Measurements from ENCODE around the gene LIME1. TPM values are rescaled to one million over a fixed set of nuclear protein-coding genes. Genes with fewer than 3 reads are reported as not detected.
A peak's percentile ranks its signal among the peaks of the same experiment; 100 is the strongest.

Gene LIME1
- total and polyA plus RNA-seq, 12 donors = 0.79 to 15.7 (median 3.0) TPM

GRCh38 chr20:63689046-63690002, 47.1 kb upstream of the LIME1 start:
- peaks cover 0 to 15% (median 0%) of the 10 kb centered on the region in 9 donors for H3K36me3 ChIP-seq
- no peak overlapping the region for H3K4me3 ChIP-seq
- TF ChIP-seq CTCF (IDR thresholded peaks at IDR 0.05) = no peak
- H3K9me3 ChIP-seq = no peaks in the 10 kb centered on the region
- intact Hi-C loops (cut with DNase I) = loop anchor here in 1 of 10 donors (5.0 kb wide), 1 partner anchor 363 kb away; no protein-coding TSS in a partner anchor
- no peak for ATAC-seq
- WGBS, 2 donors = 93 to 95% methylated on average over 42 to 44 of the region's 44 CpGs
- peak overlapping the region in 7 of 10 donors; percentile 53 to 96 (median 92) for H3K27ac ChIP-seq
- DNase-seq = peak in 1 of 2 donors; percentile 10
- no peaks in the 10 kb centered on the region for H3K27me3 ChIP-seq
- H3K4me1 ChIP-seq = peaks cover 24 to 62% (median 37%) of the 10 kb centered on the region in 9 donors

GRCh38 chr20:63690003-63690897, 46.2 kb upstream of the LIME1 start:
- H3K27me3 ChIP-seq = no peaks in the 10 kb centered on the region
- no peaks in the 10 kb centered on the region for H3K9me3 ChIP-seq
- intact Hi-C loops (cut with DNase I) = no loop called here
- H3K36me3 ChIP-seq = peaks cover 0 to 23% (median 5%) of the 10 kb centered on the region in 9 donors
- 92 to 93% methylated on average over 36 to 40 of the region's 40 CpGs for WGBS, 2 donors
- peaks cover 27 to 57% (median 46%) of the 10 kb centered on the region in 9 donors for H3K4me1 ChIP-seq
- peak overlapping the region in 1 of 10 donors; percentile 96 for H3K27ac ChIP-seq
- no peak for ATAC-seq
- no peak for DNase-seq
- TF ChIP-seq CTCF (IDR thresholded peaks at IDR 0.05) = no peak
- no peak overlapping the region for H3K4me3 ChIP-seq

GRCh38 chr20:63690898-63691710, 45.4 kb upstream of the LIME1 start:
- intact Hi-C loops (cut with DNase I) = no loop called here
- H3K27ac ChIP-seq = peak overlapping the region in 2 of 10 donors; percentile 7 to 44

More at GRCh38 chr20:63690898-63691710, 45.4 kb upstream of the LIME1 start:
- Histone ChIP-seq H3K9me3 (no peaks in the 10 kb centered on the region), H3K4me1 (peaks cover 28 to 56% (median 48%) of the 10 kb centered on the region in 9 donors), H3K36me3 (peaks cover 0 to 26% (median 5%) of the 10 kb centered on the region in 9 donors), H3K4me3 (no peak overlapping the region), H3K27me3 (no peaks in the 10 kb centered on the region)
- ATAC-seq (no peak), DNase-seq (peak in 1 of 2 donors; percentile 7)
- WGBS, 2 donors = 86 to 87% methylated on average over 24 of the region's 24 CpGs
- TF ChIP-seq CTCF (IDR thresholded peaks at IDR 0.05) = no peak
